AG04449 (cell line): ENCODE data around the gene UTP11.

Experiments
- CTCF ChIA-PET: fragments of 350-600 bp; formaldehyde crosslinking; extraction: SDS; loops from one replicate; lab custom pipeline; 2021; ENCODE audit warnings: antibody characterized with exemption; lab: Yijun Ruan, JAX
- POLR2A ChIA-PET: fragments of 400-600, 350-600 bp; formaldehyde crosslinking; extraction: SDS; loops from one replicate; lab custom pipeline; 2020; ENCODE audit warnings: antibody characterized with exemption, inconsistent platforms; lab: Yijun Ruan, JAX
- DNase-seq: peaks from one replicate; pipeline ENCODE4 v3.0.0-alpha.2; 2010; ENCODE audit warnings: low read depth, low spot score
- H3K4me3 ChIP-seq: 2 replicates; pipeline ENCODE4 v1.5.1; 2011; ENCODE audit warnings: low read depth, mild to moderate bottlenecking, control low read depth, low read length
- TF ChIP-seq, protein P1 (sequence below): IDR thresholded peaks from one replicate; pipeline ENCODE4 v1.5.1; 2011; ENCODE audit warnings: mild to moderate bottlenecking, moderate library complexity, low read length, control low read depth, inconsistent platforms; ENCODE audit not compliant: insufficient read depth; ENCODE audit errors: missing control alignments

UTP11 gene

GRCh38 chr1:38014724-38015424, 2.3 kb downstream of the UTP11 start:
- no peak overlapping the region for H3K4me3 ChIP-seq
- POLR2A ChIA-PET: no interaction called here
- DNase-seq: no peak
- TF ChIP-seq, protein P1, sequence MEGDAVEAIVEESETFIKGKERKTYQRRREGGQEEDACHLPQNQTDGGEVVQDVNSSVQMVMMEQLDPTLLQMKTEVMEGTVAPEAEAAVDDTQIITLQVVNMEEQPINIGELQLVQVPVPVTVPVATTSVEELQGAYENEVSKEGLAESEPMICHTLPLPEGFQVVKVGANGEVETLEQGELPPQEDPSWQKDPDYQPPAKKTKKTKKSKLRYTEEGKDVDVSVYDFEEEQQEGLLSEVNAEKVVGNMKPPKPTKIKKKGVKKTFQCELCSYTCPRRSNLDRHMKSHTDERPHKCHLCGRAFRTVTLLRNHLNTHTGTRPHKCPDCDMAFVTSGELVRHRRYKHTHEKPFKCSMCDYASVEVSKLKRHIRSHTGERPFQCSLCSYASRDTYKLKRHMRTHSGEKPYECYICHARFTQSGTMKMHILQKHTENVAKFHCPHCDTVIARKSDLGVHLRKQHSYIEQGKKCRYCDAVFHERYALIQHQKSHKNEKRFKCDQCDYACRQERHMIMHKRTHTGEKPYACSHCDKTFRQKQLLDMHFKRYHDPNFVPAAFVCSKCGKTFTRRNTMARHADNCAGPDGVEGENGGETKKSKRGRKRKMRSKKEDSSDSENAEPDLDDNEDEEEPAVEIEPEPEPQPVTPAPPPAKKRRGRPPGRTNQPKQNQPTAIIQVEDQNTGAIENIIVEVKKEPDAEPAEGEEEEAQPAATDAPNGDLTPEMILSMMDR: no peak
- CTCF ChIA-PET: interaction anchor here (1.3 to 20.1 kb wide), 6 partner anchors 8 to 821 kb away, joined by 5 to 398 read pairs (median 32); partner anchors contain the start of gene SF3A3

DNA sequence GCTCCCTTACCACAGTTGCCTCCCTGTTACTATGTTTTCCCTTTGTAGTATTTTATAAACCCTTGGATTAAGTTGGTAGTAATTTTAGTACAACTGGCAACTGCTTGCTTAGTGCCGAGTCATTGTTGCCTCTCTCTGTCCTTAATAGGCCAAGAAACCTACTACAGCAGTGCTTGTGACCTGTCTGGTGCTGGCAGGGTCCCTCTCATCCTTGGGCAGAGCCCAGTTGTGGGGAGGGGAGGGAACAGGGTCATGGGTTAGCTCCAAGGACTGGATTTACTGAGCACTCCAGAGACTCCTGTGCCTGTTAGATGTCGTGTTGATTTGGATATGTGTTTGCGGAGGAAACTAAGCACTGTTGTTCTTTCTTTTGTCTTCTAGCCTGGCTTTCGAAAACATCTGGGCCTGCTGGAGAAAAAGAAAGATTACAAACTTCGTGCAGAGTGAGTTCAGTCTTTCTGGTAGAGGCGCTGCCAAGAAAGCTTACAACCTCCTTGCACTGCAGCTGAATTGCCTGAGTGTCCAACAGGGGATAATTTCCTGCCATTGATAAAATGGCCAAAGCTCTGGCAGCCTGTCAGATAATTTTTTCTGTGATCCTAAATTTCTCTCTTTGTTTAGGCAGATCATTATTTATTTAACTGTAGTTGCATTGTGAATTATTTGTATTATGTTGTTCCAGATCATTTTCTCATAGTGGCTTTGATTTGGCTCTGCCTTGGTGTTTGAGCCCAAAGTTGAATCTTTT, 3.6 kb downstream of the UTP11 start:
- TF ChIP-seq, protein P1: no peak
- H3K4me3 ChIP-seq: no peak overlapping the region
- no peak for DNase-seq
- POLR2A ChIA-PET: no interaction called here
- CTCF ChIA-PET: interaction anchor here (0.8 to 20.1 kb wide), 4 partner anchors 8 to 819 kb away, joined by 3 to 398 read pairs (median 37); partner anchors contain the start of gene SF3A3

DNA sequence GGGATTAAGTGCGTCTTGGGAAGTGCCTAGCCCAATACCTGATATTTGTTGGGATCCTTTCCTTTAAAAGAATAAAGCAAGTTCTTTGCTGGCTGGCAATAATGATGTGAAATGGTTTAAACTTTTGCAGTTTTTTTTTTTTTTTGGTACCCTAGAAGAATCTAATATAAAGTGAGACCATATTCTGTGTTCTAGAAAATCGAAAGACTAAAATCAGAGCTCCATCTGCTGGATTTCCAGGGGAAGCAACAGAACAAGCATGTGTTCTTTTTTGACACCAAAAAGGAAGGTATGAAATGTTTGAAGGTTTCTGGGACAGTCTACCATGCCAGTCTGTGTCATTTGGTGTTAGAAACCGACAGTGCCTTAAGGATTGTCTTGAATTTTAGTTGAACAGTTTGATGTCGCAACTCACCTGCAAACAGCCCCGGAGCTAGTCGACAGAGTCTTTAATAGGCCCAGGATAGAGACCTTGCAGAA, 6.4 kb downstream of the UTP11 start:
- TF ChIP-seq, protein P1: peak; percentile 48
- ChIA-PET CTCF (interaction anchor here (0.8 to 20.1 kb wide), 15 partner anchors 10 to 817 kb away, joined by 3 to 398 read pairs (median 4); partner anchors contain the start of gene SF3A3), POLR2A (interaction anchor here (0.7 to 1.1 kb wide), 3 partner anchors 18 to 1632 kb away, joined by 3 to 4 read pairs (median 4); no protein-coding TSS in a partner anchor)
- H3K4me3 ChIP-seq: no peak overlapping the region
- DNase-seq: no peak

DNA sequence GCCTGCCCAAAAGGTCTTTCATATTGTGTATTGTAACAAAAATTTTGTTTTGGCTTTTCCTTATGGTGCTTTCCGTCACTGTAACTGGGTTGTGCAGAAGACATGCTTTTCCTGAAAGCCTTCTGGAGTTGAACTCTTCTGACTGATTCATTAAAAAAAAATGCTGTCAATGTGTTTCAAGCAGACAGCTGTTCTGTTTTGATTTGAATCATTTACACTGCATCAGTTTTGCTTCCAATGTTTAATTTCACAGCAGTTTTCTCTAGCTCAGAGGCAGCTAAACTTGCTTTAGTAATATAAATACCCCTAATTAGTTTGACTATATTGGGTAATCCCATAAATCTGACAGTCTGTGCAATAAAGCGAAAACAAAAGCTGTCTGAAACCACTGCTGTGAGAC, 7.9 kb downstream of the UTP11 start:
- CTCF ChIA-PET: interaction anchor here (0.6 to 20.1 kb wide), 8 partner anchors 9 to 815 kb away, joined by 3 to 398 read pairs (median 15); partner anchors contain the start of gene SF3A3
- POLR2A ChIA-PET: no interaction called here
- DNase-seq: no peak
- TF ChIP-seq, protein P1: no peak
- no peak overlapping the region for H3K4me3 ChIP-seq

GRCh38 chr1:38021969-38022368, 9.4 kb downstream of the UTP11 start:
- POLR2A ChIA-PET: no interaction called here
- TF ChIP-seq, protein P1: no peak
- CTCF ChIA-PET: interaction anchor here (0.6 to 20.1 kb wide), 6 partner anchors 8 to 814 kb away, joined by 3 to 398 read pairs (median 37); partner anchors contain the start of gene SF3A3
- no peak for DNase-seq
- no peak overlapping the region for H3K4me3 ChIP-seq
